Measurements from ENCODE around the gene MAMDC4. TPM values are rescaled to one million over a fixed set of nuclear protein-coding genes. Genes with fewer than 3 reads are reported as not detected.
A peak's percentile ranks its signal among the peaks of the same experiment; 100 is the strongest.

The MAMDC4 gene
- total and polyA plus RNA-seq, 2 of the 13 experiments (the other 11 are each of a cell fraction or from before 2014, with no cell fraction given) = 6.0 to 6.8 TPM

DNA sequence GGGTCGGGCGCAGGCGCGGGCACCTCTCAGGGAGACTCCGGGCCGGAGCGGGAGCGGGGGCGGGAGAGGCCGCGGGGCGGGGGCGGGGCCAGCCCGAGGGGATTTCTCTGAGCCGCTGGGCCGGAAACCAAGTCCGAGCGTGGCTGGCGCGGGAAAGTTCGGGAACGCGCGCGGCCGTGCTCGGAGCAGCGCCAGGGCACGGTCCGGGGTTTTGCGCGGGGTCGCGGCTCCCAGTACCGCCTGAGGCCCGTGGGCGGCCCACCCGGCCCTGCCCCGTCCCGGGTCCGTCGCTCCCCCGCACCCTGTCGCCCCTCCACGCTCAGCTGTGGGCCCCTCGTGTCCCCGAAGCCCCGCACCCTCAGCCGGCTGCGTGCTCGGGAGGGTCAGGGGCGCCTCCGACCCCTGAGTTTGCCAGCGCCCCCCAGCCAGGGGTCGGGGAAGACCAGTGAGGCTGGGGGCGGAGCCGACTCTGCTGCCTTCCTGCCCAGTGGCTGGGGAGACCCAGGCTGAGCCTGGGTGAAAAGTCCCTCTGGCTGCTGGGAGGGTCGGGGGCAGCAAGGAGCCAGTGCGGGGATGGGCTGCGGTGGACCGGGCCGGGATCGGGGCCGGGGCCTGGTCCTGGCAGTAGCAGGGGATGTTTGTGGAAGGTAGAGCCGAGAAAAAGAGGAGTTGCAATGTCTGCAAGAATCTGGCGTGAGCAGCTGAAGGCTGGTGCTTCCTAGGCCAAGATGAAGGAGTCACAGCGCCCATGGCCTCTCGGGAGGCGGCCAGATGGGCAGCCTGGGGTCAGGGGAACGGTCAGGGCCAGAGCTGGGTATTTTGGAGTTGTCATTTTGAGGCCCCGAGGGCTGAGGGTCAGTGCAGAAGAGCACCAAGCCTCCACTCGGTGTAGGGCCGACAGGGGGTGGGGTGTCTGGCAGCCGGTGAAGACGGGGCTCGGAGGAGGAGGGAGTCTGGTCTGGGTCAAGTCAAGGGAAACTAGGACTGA is 34.8 kb downstream of the MAMDC4 start (continued):
- TF ChIP-seq, protein P1, sequence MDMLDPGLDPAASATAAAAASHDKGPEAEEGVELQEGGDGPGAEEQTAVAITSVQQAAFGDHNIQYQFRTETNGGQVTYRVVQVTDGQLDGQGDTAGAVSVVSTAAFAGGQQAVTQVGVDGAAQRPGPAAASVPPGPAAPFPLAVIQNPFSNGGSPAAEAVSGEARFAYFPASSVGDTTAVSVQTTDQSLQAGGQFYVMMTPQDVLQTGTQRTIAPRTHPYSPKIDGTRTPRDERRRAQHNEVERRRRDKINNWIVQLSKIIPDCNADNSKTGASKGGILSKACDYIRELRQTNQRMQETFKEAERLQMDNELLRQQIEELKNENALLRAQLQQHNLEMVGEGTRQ (IDR thresholded peaks at IDR 0.05; ENCODE audit: low read depth, low read length) = no peak
- TF ChIP-seq, protein P1 (CRISPR knock-in tag; IDR thresholded peaks at IDR 0.05; ENCODE audit: borderline replicate concordance) = no peak
- TF ChIP-seq XRCC5 (optimal IDR thresholded peaks at IDR 0.05; ENCODE audit: low read length) (no peak), ZNF432 (CRISPR knock-in tag; IDR thresholded peaks at IDR 0.05; ENCODE audit: borderline replicate concordance) (no peak), ZSCAN30 (CRISPR knock-in tag; IDR thresholded peaks at IDR 0.05) (no peak), SRF (IDR thresholded peaks at IDR 0.05; ENCODE audit: low read depth, low read length) (no peak), KLF15 (CRISPR knock-in tag; IDR thresholded peaks at IDR 0.05; ENCODE audit: borderline replicate concordance) (0 out of 2 replicates have a peak, but pooled peaks have one; percentile 4), ZFP36L2 (CRISPR knock-in tag; IDR thresholded peaks at IDR 0.05) (no peak), CENPT (CRISPR knock-in tag; IDR thresholded peaks at IDR 0.05; ENCODE audit: low read depth) (no peak)
- TF ChIP-seq, protein P2, sequence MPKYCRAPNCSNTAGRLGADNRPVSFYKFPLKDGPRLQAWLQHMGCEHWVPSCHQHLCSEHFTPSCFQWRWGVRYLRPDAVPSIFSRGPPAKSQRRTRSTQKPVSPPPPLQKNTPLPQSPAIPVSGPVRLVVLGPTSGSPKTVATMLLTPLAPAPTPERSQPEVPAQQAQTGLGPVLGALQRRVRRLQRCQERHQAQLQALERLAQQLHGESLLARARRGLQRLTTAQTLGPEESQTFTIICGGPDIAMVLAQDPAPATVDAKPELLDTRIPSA (CRISPR knock-in tag; IDR thresholded peaks at IDR 0.05; ENCODE audit: borderline replicate concordance) = no peak
- TF ChIP-seq, protein P3, sequence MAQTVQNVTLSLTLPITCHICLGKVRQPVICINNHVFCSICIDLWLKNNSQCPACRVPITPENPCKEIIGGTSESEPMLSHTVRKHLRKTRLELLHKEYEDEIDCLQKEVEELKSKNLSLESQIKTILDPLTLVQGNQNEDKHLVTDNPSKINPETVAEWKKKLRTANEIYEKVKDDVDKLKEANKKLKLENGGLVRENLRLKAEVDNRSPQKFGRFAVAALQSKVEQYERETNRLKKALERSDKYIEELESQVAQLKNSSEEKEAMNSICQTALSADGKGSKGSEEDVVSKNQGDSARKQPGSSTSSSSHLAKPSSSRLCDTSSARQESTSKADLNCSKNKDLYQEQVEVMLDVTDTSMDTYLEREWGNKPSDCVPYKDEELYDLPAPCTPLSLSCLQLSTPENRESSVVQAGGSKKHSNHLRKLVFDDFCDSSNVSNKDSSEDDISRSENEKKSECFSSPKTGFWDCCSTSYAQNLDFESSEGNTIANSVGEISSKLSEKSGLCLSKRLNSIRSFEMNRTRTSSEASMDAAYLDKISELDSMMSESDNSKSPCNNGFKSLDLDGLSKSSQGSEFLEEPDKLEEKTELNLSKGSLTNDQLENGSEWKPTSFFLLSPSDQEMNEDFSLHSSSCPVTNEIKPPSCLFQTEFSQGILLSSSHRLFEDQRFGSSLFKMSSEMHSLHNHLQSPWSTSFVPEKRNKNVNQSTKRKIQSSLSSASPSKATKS (CRISPR knock-in tag; IDR thresholded peaks at IDR 0.05) = no peak
- TF ChIP-seq, protein P4, sequence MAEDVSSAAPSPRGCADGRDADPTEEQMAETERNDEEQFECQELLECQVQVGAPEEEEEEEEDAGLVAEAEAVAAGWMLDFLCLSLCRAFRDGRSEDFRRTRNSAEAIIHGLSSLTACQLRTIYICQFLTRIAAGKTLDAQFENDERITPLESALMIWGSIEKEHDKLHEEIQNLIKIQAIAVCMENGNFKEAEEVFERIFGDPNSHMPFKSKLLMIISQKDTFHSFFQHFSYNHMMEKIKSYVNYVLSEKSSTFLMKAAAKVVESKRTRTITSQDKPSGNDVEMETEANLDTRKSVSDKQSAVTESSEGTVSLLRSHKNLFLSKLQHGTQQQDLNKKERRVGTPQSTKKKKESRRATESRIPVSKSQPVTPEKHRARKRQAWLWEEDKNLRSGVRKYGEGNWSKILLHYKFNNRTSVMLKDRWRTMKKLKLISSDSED (CRISPR knock-in tag; IDR thresholded peaks at IDR 0.05) = no peak; the same call in 1 of the 2 replicates
- TF ChIP-seq, protein P5, sequence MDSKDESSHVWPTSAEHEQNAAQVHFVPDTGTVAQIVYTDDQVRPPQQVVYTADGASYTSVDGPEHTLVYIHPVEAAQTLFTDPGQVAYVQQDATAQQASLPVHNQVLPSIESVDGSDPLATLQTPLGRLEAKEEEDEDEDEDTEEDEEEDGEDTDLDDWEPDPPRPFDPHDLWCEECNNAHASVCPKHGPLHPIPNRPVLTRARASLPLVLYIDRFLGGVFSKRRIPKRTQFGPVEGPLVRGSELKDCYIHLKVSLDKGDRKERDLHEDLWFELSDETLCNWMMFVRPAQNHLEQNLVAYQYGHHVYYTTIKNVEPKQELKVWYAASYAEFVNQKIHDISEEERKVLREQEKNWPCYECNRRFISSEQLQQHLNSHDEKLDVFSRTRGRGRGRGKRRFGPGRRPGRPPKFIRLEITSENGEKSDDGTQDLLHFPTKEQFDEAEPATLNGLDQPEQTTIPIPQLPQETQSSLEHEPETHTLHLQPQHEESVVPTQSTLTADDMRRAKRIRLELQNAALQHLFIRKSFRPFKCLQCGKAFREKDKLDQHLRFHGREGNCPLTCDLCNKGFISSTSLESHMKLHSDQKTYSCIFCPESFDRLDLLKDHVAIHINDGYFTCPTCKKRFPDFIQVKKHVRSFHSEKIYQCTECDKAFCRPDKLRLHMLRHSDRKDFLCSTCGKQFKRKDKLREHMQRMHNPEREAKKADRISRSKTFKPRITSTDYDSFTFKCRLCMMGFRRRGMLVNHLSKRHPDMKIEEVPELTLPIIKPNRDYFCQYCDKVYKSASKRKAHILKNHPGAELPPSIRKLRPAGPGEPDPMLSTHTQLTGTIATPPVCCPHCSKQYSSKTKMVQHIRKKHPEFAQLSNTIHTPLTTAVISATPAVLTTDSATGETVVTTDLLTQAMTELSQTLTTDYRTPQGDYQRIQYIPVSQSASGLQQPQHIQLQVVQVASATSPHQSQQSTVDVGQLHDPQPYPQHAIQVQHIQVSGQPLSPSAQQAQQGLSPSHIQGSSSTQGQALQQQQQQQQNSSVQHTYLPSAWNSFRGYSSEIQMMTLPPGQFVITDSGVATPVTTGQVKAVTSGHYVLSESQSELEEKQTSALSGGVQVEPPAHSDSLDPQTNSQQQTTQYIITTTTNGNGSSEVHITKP (CRISPR knock-in tag; IDR thresholded peaks at IDR 0.05; ENCODE audit: low read depth) = no peak
- TF ChIP-seq, protein P6, sequence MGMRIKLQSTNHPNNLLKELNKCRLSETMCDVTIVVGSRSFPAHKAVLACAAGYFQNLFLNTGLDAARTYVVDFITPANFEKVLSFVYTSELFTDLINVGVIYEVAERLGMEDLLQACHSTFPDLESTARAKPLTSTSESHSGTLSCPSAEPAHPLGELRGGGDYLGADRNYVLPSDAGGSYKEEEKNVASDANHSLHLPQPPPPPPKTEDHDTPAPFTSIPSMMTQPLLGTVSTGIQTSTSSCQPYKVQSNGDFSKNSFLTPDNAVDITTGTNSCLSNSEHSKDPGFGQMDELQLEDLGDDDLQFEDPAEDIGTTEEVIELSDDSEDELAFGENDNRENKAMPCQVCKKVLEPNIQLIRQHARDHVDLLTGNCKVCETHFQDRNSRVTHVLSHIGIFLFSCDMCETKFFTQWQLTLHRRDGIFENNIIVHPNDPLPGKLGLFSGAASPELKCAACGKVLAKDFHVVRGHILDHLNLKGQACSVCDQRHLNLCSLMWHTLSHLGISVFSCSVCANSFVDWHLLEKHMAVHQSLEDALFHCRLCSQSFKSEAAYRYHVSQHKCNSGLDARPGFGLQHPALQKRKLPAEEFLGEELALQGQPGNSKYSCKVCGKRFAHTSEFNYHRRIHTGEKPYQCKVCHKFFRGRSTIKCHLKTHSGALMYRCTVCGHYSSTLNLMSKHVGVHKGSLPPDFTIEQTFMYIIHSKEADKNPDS (CRISPR knock-in tag; IDR thresholded peaks at IDR 0.05) = 0 out of 2 replicates have a peak, but pooled peaks have one; percentile 71
